Lower leg skin (tissue), 3 donors: Measurements from ENCODE around the gene CHRNA10.

ENCODE experiments used
- CTCF ChIP-seq, 3 donors: fragments of 450-650 bp; IDR thresholded peaks; one replicate each; pipeline ENCODE4 v1.5.1; 2016; ENCODE audit warnings: antibody characterized with exemption in 3 of 3, mild to moderate bottlenecking in 3 of 3, moderate library complexity in 2 of 3
- POLR2A ChIP-seq, 2 donors: fragments of 450-650 bp; IDR thresholded peaks; one replicate each; pipeline ENCODE4 v1.6.1; 2016 to 2017; ENCODE audit warnings: antibody characterized with exemption in 2 of 2, mild to moderate bottlenecking in 1 of 2, moderate library complexity in 1 of 2

GRCh38 chr11:3622521-3622920 lies 48.7 kb downstream of the CHRNA10 start:
- TF ChIP-seq POLR2A (IDR thresholded peaks at IDR 0.05) (no peak), CTCF (IDR thresholded peaks at IDR 0.05) (no peak)
